ENCODE data around the gene HYAL4.
"Not testable (repeated sequence)": the region's sequence is repeated elsewhere in the genome, so short reads cannot be mapped to it uniquely, and the experiment has no call there.

Gene HYAL4, protein sequence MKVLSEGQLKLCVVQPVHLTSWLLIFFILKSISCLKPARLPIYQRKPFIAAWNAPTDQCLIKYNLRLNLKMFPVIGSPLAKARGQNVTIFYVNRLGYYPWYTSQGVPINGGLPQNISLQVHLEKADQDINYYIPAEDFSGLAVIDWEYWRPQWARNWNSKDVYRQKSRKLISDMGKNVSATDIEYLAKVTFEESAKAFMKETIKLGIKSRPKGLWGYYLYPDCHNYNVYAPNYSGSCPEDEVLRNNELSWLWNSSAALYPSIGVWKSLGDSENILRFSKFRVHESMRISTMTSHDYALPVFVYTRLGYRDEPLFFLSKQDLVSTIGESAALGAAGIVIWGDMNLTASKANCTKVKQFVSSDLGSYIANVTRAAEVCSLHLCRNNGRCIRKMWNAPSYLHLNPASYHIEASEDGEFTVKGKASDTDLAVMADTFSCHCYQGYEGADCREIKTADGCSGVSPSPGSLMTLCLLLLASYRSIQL

GRCh38 chr7:123844712-123845219, at the start of gene HYAL4:
HYAL4 (plus strand) TSS chr7:123845169; CDS start chr7:123868274, 23,105 bp downstream.
- no peak for DNase-seq (ENCODE audit: low read depth)

DNA sequence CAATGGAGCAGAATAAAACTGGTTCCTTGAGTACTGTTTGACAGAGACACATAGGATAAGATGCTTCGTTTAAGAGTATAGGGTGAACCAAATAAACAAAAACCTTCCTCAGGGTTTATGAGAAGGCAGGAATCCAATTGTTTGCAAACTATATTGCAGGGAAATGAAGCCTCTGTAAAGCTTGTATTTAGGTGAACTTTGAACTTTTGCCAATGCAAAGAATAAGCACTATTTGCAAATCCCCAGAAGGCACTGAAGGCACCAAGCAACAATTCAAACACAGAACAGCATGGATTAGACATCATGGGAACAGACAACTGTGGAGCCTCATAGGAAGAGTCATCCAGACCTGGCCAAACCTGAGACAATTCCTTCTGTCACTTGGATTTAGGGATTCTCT, 49.1 kb upstream of the HYAL4 start:
- DNase-seq (ENCODE audit: low read depth): no peak

DNA sequence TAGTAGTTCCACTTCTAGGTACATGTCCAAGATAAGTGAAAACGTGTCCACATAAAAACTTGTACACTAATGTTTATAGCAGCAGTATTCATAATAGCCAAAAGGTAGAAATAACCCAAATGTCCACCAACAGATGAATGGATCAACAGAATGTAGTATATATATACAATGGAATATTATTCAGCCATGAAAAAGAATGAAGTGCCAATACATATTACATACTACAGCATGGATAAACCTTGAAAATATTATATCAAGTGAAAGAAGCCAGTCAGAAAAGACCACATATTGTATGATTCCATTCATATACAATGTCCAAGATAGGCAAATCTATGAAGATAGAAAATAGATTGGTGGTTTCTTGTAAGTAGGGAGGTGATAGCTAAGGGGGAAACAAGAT, 48.4 kb upstream of the HYAL4 start:
- no peak for DNase-seq (ENCODE audit: low read depth)

GRCh38 chr7:123797673-123798531, 47.1 kb upstream of the HYAL4 start:
- DNase-seq (ENCODE audit: low read depth): no peak

DNA sequence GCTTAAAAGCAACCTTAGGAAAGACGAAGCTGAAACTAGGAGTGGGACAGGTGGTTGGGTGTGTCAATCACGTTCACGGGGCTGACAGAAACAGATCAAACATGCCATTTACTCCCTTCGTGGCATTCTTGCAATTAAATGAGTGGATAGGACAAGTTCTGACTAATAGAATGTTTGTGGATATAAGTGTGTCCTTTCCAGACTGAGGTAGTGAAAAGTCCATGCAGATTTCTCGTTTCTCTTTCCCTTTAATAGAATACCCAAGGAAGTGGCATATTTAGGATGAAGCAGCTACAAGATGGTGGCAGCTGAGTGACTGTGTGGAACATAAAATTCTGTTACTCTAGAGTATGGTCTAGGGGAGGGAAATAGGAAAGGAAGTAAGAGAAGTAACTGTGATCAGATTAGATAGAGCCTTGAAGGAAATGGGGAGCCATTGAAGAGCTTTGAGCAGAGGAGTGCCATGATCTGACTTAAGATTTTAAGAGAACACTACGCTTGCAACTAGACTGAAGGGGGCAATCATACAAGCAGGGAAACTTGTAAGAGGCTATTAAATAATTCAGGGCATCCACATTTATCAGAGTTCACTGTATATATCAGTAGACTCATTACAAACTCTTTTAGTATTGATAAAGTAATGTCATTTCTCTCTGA, 46.3 kb upstream of the HYAL4 start:
- no peak for DNase-seq (ENCODE audit: low read depth)

- DNase-seq (ENCODE audit: low read depth): no peak
These were observed 42.7 kb upstream of the HYAL4 start for GRCh38 chr7:123802249-123802648.

GRCh38 chr7:123805287-123805686, 39.7 kb upstream of the HYAL4 start:
- no peak for DNase-seq (ENCODE audit: low read depth)

- DNase-seq (ENCODE audit: low read depth): no peak
These were observed 35.5 kb upstream of the HYAL4 start for GRCh38 chr7:123809471-123809870.

- DNase-seq (ENCODE audit: low read depth): no peak
These were observed 33.9 kb upstream of the HYAL4 start for GRCh38 chr7:123811056-123811455.

GRCh38 chr7:123816916-123817315, 28.1 kb upstream of the HYAL4 start:
- no peak for DNase-seq (ENCODE audit: low read depth)

- DNase-seq (ENCODE audit: low read depth): no peak
These were observed 26.0 kb upstream of the HYAL4 start for GRCh38 chr7:123819001-123819400.

DNA sequence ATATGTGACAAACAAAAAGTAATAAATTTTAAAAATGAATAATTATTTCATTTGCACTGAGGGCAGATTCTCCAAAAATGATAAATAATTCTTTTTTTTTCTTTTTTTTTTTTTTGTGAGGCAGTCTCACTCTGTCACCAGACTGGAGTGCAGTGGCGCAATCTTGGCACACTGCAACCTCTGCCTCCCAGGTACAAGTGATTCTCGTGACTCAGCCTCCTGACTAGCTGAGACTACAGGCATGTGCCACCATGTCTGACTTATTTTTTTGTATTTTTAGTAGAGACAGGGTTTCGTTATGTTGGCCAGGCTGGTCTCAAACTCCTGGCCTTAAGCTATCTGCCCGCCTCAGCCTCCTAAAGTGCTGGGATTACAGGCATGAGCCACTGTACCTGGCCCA, 25.2 kb upstream of the HYAL4 start:
- DNase-seq (ENCODE audit: low read depth): not testable (repeated sequence)

DNA sequence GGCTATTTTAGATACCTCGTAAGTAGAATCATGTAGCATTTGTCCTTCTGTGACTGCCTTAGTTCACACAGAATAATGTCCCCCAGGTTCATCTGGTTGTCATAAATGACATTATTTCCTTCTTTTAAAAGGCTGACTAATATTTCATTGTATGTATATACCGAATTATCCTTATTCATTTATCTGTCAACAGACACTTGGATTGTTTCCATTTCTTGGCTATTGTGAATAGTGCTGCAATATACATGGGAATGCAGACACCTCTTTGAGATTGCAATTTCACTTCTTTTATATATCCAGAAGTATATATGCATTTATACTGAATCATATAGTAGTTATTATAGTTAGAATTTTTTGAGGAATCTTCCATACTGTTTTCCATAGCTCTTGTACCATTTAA, 24.1 kb upstream of the HYAL4 start:
- no peak for DNase-seq (ENCODE audit: low read depth)

DNA sequence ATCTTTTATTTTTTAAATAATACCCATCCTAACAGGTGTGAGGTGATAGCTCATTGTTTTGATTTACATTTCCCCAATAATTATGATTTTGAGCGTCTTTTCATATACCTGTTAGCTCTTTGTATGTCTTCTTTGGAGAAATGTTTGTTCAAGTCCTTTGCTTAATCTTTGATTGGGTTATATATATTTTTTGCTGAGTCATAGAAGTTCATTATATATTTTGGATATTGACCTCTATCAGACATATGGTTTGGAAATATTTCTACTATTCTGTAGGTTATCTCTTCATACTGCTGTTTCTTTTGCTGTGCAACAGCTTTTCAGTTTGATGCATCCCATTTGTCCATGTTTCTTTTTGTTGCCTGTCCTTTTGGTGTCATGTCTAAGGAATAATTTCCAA, 23.6 kb upstream of the HYAL4 start:
- DNase-seq (ENCODE audit: low read depth): no peak

DNA sequence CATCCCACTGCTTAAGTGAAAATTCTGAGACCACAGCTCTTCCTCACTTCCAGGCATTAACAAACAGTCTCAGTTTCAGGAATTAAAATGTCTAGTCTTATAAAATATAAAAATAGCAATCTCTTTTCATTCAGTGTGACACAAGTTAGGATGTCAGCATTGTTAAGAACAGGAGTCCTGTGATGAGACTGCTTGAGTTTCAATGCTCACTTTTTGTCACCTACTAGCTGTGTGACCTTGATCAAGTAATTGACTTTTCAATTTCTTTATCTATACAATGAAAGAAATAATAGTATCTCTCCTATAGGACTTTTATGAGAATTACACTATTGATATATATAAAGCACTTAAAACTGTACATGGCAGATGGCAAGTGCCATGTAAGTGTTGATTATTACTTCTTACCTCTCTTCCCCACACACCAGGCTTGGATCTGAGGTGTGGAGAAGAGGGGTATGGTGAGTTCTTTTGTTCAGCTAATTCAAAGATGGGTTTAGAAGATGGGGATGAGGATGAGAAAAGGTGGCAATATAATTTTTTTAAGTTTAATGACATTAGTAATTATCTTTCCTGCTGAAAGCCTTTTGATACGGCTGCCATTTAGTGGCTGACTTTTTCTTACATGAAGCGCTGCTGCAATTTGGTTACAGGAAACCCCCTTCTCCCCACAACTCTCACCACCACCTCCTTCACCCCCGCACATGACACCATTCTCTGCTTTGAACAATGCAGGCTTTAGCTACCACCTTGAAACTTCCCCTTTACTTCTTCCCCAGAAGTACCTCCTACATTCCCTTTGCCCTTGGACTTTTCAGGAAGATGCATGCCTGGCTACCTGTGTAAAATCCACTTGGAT, 20.8 kb upstream of the HYAL4 start:
- no peak for DNase-seq (ENCODE audit: low read depth)

DNA sequence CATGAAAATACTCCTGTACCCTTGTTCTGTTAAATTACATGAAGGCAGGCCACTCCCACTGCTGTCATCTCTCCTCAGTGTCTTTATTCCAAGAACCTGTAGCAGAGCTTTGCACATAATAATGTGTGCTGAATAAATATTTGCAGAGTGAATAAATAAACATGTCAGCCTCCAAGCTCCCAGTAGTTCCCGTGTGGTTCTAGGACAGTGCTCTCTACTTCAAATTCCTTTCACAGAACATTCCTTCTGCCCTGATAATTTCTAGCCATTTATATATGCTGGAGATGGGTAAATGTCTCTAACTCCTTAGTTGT, 20.3 kb upstream of the HYAL4 start:
- DNase-seq (ENCODE audit: low read depth): no peak

GRCh38 chr7:123828805-123829204, 16.2 kb upstream of the HYAL4 start:
- DNase-seq (ENCODE audit: low read depth): no peak

- DNase-seq (ENCODE audit: low read depth): no peak
These were observed 8.3 kb upstream of the HYAL4 start for GRCh38 chr7:123836656-123837055.

DNA sequence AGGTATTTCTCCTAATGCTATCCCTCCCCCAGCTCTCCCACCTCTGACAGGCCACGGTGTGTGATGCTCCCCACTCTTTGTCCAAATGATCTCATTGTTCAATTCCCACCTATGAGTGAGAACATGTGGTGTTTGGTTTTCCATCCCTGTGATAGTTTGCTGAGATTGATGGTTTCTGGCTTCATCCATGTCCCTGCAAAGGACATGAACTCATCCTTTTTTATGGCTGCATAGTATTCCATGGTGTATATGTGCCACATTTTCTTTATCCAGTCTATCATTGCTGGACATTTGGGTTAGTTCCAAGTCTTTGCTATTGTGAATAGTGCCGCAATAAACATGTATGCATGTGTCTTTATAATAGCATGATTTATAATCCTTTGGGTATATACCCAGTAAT, 5.9 kb upstream of the HYAL4 start:
- DNase-seq (ENCODE audit: low read depth): not testable (repeated sequence)

DNA sequence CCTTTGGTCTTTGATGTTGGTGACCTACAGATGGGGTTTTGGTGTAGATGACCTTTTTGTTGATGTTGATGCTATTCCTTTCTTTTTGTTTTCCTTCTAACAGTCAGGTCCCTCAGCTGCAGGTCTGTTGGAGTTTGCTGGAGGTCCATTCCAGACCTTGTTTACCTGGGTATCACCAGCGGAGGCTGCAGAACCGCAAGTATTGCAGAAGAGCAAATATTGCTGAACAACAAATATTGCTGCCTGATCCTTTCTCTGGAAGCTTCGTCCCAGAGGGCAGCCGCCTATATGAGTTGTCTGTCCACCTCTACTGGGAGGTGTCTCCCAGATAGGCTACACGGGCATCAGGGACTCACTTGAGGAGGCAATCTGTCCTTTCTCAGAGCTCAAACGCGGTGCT, 827 bp upstream of the HYAL4 start:
- DNase-seq (ENCODE audit: low read depth): not testable (repeated sequence)

- DNase-seq (ENCODE audit: low read depth): no peak
These were observed 851 bp downstream of the HYAL4 start for GRCh38 chr7:123845823-123846216.
